Measurements from ENCODE around the gene BTLA. TPM values are rescaled to one million over a fixed set of nuclear protein-coding genes. Genes with fewer than 3 reads are reported as not detected.
"Not testable (repeated sequence)": the region's sequence is repeated elsewhere in the genome, so short reads cannot be mapped to it uniquely, and the experiment has no call there.

BTLA gene, protein sequence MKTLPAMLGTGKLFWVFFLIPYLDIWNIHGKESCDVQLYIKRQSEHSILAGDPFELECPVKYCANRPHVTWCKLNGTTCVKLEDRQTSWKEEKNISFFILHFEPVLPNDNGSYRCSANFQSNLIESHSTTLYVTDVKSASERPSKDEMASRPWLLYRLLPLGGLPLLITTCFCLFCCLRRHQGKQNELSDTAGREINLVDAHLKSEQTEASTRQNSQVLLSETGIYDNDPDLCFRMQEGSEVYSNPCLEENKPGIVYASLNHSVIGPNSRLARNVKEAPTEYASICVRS
- 10 to 100 TPM; 10.4 to 14.2 TPM for total RNA-seq

DNA sequence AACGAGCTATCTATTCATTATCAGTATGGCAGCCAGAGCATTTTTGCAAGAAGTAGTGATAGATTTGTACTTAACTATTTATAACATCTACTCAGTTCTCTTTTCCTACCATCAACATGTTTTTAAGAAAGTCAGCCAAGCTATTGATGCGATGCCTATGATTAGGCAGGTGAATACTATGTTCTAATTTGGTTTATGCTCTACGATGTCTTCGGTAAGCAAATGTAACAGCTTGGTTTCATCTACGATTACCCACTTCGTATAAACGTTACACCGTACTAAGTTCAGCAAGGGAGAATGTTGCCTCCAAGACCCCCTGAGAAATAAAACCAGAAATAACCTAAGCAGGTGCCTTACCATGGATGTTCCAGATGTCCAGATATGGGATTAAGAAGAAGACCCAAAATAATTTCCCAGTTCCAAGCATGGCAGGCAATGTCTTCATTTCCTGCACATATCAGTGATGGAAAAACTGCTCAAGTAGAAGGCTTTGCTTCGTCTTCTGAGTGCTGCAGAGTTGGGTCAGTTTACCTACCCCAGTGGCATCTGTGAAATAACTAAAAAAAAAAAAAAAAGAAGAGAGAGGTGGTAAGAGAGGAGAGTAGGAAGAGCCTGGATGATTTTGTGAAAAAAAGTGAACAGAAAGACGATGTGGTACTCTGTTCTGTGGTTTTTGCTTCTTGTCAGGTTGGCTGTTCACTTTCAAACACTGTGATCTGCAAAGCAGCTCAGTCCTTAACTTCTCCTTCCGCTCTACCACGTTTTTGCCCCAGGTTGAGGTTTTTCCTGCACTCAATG, at the start of gene BTLA:
TSS of gene BTLA (minus strand) at position 559 of the 798 bp plus-strand sequence. CDS start at position 445, 114 bp downstream.
- H3K36me3 Mint-ChIP-seq (ENCODE audit: low read depth): peaks cover 6% of the 10 kb centered on the region
- peak within 1 kb of the TSS; percentile 95 for H3K4me3 Mint-ChIP-seq
- H3K4me1 Mint-ChIP-seq: peaks cover 28% of the 10 kb centered on the region
- peak; percentile 58 for ATAC-seq (replicated peaks)
- H3K9me3 Mint-ChIP-seq: no peaks in the 10 kb centered on the region
- peak within 1 kb of the TSS; percentile 91 for H3K27ac Mint-ChIP-seq
- no peaks in the 10 kb centered on the region for H3K27me3 Mint-ChIP-seq

DNA sequence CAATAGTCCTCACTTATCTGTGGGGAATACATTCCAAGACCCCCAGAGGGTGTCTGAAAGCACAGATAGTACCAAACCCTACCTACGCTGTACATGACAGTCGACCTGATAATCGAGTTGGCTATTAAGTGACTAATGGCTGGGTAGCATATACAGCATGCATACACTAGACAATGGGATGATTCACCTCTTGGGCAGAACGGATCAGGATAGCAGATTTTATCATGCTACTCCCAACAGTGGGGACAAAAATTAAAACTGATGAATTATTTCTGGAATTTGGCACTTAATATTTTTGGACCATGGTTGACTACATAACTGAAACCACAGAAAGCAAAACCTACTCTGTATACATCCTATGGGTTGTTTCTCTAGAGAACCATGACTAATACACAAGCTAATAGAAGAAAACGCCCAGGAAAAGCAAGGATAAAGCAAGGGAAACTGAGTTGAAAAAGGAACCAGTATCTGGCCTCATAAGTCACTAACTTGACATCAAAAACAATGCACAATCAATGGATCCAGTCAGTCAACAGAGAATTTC, 47.0 kb upstream of the BTLA start:
- Mint-ChIP-seq H3K27me3 (no peaks in the 10 kb centered on the region), H3K4me1 (peaks cover 6% of the 10 kb centered on the region), H3K4me3 (no peak overlapping the region), H3K27ac (no peak overlapping the region), H3K9me3 (no peaks in the 10 kb centered on the region), H3K36me3 (ENCODE audit: low read depth) (peaks cover 94% of the 10 kb centered on the region)
- no peak for ATAC-seq (replicated peaks)

DNA sequence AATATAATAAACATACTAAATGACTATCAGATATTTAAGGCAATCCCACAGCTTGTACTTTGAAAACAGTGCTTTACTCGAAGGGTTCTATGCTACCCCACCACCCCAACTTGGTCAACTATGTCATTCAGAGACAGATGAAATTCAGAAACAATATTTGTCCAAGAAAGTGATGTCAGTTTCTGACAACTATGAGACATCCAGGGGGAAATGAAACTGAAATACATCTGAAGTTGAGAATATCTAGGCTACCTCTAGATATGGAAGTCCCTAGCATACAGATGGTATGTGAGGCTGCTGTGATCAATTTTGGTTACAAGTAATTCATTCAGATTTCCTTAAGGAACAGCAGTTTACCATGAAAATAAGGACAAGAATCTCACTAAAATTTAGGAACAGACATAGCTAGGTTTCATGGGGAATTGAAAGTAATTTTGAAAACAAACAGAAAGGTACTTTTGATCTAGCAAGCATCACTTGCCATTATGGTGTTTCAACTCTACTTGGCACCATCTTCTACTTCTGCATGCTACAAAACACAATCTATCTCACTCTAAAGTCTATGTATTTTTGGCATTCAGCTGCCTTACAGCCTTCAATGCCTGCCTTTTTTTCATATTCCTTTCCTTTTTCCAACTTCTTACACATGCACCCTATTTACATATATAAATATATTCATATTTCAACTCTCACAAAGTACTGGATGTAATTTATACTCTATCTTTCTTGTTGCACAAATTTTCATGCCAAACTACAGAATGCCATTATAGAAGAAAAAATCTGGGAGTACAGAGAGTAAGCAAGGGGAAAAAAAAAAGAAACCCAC, 40.8 kb upstream of the BTLA start:
- Mint-ChIP-seq H3K27ac (peak overlapping the region; percentile 56), H3K27me3 (no peaks in the 10 kb centered on the region), H3K36me3 (ENCODE audit: low read depth) (peaks cover 98% of the 10 kb centered on the region), H3K4me3 (no peak overlapping the region), H3K9me3 (no peaks in the 10 kb centered on the region), H3K4me1 (peaks cover 18% of the 10 kb centered on the region)
- ATAC-seq (replicated peaks): peak; percentile 90

DNA sequence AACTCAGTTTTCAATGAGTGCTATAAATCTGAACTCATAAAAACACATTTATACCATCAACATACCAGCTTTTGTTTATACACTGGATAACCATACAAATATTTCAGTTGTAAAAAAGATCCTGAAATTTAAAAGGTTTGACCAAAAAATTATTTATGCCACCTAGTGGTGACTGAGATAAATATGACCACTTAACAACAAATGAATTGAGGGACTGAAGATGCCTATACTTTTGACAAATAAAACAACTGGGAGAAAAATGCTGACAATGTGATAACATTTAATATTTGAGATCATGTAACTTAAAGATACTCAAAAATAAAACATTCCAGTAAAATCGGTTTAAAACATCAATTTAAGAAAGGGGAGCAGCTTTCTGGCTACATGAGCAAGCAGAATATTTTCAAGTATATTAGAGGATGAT, 32.1 kb upstream of the BTLA start:
- no peak overlapping the region for H3K4me3 Mint-ChIP-seq
- H3K9me3 Mint-ChIP-seq: no peaks in the 10 kb centered on the region
- H3K4me1 Mint-ChIP-seq: peaks cover 3% of the 10 kb centered on the region
- no peak overlapping the region for H3K27ac Mint-ChIP-seq
- no peak for ATAC-seq (replicated peaks)
- H3K36me3 Mint-ChIP-seq (ENCODE audit: low read depth): peaks cover 74% of the 10 kb centered on the region
- H3K27me3 Mint-ChIP-seq: no peaks in the 10 kb centered on the region

DNA sequence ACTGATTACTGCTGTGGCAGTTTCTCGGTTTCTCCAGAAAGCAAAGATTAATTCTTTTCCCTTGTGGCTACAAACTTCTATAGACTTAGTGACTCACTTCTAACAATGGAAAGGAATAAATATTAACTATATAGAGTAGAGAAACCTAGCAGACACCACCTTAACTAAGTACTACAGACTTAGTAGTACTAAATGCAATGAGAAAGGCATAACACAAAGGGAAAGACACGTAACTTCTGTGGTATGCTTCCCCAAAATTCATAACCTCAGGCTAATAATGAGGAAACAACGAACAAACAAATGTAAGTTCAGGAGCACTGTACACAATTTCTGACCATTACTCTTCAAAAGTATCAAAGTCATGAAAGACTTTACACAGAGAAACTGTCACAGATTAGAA, 31.3 kb upstream of the BTLA start:
- Mint-ChIP-seq H3K4me1 (peaks cover 3% of the 10 kb centered on the region), H3K27ac (no peak overlapping the region), H3K27me3 (no peaks in the 10 kb centered on the region), H3K9me3 (no peaks in the 10 kb centered on the region), H3K4me3 (no peak overlapping the region), H3K36me3 (ENCODE audit: low read depth) (peaks cover 66% of the 10 kb centered on the region)
- ATAC-seq (replicated peaks): no peak

DNA sequence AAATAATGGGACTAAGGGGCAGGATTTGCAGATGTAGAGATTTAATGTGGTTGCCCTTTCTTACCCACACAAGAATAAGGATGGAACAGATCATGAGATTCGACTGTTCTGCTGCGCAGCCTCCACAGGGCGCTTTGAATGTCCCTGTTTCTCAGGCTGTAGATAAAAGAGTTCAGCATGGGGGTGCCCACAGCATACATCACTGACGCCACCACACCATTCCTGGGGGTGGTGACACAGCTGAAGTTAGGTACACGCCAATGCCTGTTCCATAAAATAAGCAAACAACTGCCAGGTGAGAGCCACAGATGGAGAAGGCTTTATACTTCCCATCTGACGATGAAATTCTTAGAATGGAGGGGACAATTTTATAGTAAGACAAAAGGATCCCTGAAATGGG, 24.9 kb upstream of the BTLA start:
- H3K9me3 Mint-ChIP-seq; H3K4me1 Mint-ChIP-seq; ATAC-seq (replicated peaks); H3K4me3 Mint-ChIP-seq; H3K27me3 Mint-ChIP-seq: not testable (repeated sequence)
- Mint-ChIP-seq H3K36me3 (ENCODE audit: low read depth) (peaks cover 18% of the 10 kb centered on the region), H3K27ac (peak overlapping the region; percentile 50)

DNA sequence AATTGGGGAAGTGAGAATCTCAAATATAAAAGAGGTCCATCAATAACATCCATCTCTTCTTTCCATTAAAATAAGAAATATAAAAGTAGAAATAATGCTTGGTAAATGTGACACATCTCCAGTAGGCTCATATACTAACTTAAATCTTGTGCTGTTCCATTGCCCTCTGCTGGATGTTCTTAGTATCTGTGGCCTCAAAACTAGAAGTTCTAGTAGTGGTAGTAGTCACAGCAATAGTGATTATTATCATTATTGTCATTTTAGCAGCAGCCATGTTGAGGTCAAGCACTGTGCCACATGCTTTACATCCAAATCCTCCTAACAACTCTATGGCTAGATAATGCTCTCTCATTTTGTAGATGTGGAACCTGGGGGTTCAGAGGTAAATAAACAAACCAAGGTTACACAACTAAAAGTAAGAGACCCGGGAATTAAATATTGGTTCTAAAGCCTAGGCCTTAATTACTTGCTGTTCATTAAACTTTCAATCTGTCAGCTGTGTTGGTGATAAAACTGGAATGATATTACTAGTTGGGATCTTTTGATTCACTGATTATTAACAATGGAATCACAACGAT, 20.2 kb upstream of the BTLA start:
- Mint-ChIP-seq H3K36me3 (ENCODE audit: low read depth) (peaks cover 3% of the 10 kb centered on the region), H3K4me1 (peaks cover 7% of the 10 kb centered on the region), H3K27me3 (no peaks in the 10 kb centered on the region), H3K4me3 (no peak overlapping the region), H3K9me3 (no peaks in the 10 kb centered on the region), H3K27ac (peak overlapping the region; percentile 17)
- peak; percentile 74 for ATAC-seq (replicated peaks)

DNA sequence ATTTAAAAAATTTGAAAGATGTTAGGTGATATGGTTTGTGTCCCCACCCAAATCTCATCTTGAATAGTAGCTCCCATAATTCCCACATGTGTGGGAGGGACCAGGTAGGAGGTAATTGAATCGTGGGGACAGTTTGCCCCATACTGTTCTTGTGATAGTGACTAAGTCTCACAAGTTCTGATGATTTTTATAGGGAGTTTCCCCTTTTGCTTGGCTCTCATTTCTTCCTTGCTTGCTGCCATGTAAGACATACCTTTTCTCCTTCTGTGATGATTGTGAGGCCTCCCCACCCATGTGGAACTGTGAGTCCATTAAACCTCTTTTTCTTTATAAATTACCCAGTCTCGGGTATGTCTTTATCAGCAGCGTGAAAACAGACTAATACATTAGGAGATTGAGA, 19.7 kb upstream of the BTLA start:
- Mint-ChIP-seq H3K4me1 (peaks cover 11% of the 10 kb centered on the region), H3K27ac (peak overlapping the region; percentile 17)
- not testable (repeated sequence) for H3K9me3 Mint-ChIP-seq; H3K27me3 Mint-ChIP-seq; H3K4me3 Mint-ChIP-seq; H3K36me3 Mint-ChIP-seq (ENCODE audit: low read depth)
- peak; percentile 74 for ATAC-seq (replicated peaks)

DNA sequence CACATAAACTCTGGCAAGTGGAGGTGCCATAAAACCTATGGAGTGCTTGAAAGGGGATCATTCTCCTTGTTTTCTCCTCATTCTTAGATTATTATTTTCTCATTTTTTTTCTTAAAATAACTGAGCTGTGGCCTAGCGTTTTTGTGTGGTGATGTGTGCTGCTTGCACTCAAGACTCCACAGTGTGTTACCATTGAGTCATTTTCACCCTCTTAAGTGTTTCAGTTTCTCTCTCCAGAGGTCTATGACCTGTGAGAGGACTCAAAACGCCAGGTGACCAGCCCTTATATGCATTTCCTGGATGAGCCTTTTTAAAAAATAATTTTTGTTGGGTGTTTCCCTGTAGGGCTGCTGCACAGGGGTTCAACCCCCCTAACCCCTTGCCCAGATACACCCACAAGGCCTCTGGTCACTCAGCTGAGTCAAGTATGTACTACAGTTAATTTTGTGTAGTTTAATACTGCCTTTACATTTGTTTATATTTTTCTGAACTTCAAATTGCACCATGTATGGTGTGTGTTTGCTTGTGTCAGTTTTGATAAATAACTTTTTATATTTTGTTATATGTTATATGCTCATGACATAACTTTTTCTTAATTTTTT, 15.4 kb upstream of the BTLA start:
- H3K27ac Mint-ChIP-seq: peak overlapping the region; percentile 58
- no peaks in the 10 kb centered on the region for H3K27me3 Mint-ChIP-seq
- H3K4me1 Mint-ChIP-seq: peaks cover 11% of the 10 kb centered on the region

DNA sequence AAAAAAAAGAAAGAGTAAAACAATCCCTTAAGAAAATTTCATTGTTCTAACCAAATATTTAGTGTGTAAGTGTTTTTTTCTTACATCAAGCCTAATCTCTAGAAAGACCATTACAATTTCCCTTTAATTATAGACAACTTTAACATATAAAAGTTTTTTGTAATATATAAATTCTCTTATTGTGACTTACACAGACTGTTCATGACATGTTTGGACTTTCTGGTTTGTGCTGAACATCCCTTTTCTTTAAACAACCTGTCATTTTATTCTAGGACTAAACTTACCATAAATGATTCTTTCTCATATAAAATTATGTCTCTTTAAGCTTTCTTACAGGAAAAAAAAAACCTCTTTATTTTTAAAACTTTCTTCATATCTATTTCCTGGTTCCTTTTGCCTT, 13.0 kb upstream of the BTLA start:
- no peaks in the 10 kb centered on the region for H3K36me3 Mint-ChIP-seq (ENCODE audit: low read depth)
- H3K9me3 Mint-ChIP-seq: no peaks in the 10 kb centered on the region
- ATAC-seq (replicated peaks): no peak
- H3K4me1 Mint-ChIP-seq: peaks cover 7% of the 10 kb centered on the region
- H3K4me3 Mint-ChIP-seq: no peak overlapping the region
- H3K27me3 Mint-ChIP-seq: no peaks in the 10 kb centered on the region
- H3K27ac Mint-ChIP-seq: no peak overlapping the region

More for the DNA sequence above, 15.4 kb upstream of the BTLA start:
- peak; percentile 98 for ATAC-seq (replicated peaks)
- peak overlapping the region; percentile 40 for H3K4me3 Mint-ChIP-seq
- no peaks in the 10 kb centered on the region for H3K9me3 Mint-ChIP-seq
- H3K36me3 Mint-ChIP-seq (ENCODE audit: low read depth): no peaks in the 10 kb centered on the region

DNA sequence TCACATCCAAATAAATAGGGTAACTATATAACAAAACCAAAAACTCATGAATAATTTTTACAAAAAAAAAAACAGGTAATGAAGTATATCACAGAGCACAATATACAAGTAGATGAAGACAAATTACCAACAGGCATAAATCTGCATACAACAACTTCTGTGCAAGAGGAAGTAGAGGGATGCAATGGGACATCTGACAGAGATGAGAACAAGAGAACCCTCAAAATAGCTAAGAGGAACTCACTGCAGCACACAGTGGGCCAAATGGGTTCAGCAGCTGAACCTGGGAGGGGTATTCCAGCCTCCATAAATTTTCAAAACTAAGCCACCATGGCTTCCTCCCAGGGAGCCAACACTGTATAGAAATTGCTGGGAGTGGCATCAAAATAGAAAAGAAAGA, 9.6 kb upstream of the BTLA start:
- ATAC-seq (replicated peaks): no peak

DNA sequence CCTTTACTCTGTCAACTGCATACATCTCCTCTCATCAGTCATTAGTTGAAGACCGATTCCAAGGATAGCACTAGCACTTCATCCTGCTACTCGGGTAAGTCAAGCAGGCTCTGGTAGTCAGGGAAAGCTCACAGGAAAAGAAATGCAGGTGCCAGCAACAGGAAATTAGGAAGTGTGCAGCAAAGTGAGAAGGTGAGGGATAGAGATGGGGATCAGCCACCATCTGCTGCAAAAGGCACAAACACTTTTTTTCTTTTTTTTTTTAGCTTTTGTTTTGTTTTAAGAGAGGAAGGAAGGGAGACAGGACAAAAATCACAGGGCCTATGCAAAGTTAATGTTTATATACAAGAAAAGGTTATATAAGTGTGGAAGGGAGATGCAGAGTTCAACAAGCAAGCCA, 9.0 kb upstream of the BTLA start:
- no peaks in the 10 kb centered on the region for H3K36me3 Mint-ChIP-seq (ENCODE audit: low read depth)
- peaks cover 4% of the 10 kb centered on the region for H3K4me1 Mint-ChIP-seq
- H3K9me3 Mint-ChIP-seq: no peaks in the 10 kb centered on the region
- no peak overlapping the region for H3K4me3 Mint-ChIP-seq
- no peak for ATAC-seq (replicated peaks)
- no peaks in the 10 kb centered on the region for H3K27me3 Mint-ChIP-seq
- peak overlapping the region; percentile 23 for H3K27ac Mint-ChIP-seq

More for the DNA sequence above, 9.6 kb upstream of the BTLA start:
- no peaks in the 10 kb centered on the region for H3K36me3 Mint-ChIP-seq (ENCODE audit: low read depth)
- H3K27ac Mint-ChIP-seq: no peak overlapping the region
- no peaks in the 10 kb centered on the region for H3K9me3 Mint-ChIP-seq
- no peak overlapping the region for H3K4me3 Mint-ChIP-seq
- no peaks in the 10 kb centered on the region for H3K27me3 Mint-ChIP-seq
- peaks cover 4% of the 10 kb centered on the region for H3K4me1 Mint-ChIP-seq

DNA sequence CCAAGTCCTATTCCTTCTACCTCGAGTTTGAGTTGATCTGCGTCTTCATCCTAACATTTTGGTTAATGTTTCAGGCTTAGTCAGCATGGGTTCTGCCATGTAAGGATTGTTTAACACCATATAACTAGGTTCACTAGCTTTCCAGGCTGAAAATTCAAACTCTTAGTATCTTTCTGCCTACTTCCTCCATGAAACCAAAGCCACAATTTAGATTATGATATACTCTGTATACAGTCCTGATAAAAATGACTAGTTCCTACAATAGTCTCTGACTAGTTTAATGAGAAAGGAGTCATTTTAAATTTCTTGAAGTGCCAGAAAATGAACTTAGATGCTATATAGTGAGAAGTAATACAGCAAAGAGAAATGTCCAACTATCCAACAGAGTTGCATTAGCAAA, 6.6 kb upstream of the BTLA start:
- ATAC-seq (replicated peaks): peak; percentile 28
- H3K9me3 Mint-ChIP-seq: no peaks in the 10 kb centered on the region
- H3K27ac Mint-ChIP-seq: no peak overlapping the region
- no peaks in the 10 kb centered on the region for H3K27me3 Mint-ChIP-seq
- H3K4me3 Mint-ChIP-seq: no peak overlapping the region
- H3K36me3 Mint-ChIP-seq (ENCODE audit: low read depth): no peaks in the 10 kb centered on the region
- peaks cover 4% of the 10 kb centered on the region for H3K4me1 Mint-ChIP-seq

DNA sequence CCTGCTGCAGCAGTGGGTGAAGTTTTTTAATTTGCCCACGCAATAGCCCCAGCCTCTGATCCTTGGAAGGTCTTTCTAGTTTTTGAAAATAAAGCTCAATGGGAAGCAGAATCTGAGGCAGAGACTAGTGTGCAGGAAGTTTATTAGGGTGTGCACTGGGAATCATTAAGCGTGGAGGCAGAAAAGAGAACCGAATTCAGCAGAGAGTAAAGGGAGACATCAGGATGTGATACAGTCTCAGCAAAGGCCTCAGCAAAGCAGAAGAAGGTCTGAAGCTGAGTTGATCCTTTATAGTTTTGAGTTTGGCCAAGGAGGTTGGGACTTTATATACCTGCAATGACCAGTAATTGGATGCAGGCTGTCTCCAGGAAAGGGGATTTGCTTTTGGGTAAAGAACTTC, 4.9 kb upstream of the BTLA start:
- Mint-ChIP-seq H3K27me3 (no peaks in the 10 kb centered on the region), H3K4me1 (peaks cover 14% of the 10 kb centered on the region), H3K4me3 (no peak overlapping the region), H3K36me3 (ENCODE audit: low read depth) (no peaks in the 10 kb centered on the region), H3K27ac (peak overlapping the region; percentile 35), H3K9me3 (no peaks in the 10 kb centered on the region)
- no peak for ATAC-seq (replicated peaks)
